SU-DHL-6 (cell line): Measurements from ENCODE around the gene NTM.

Experiments
- H2AFZ ChIP-seq: fragments of 200-600 bp; sonication (generic); 2 replicates; pipeline ENCODE4 v1.6.1; 2014; ENCODE audit warnings: low read depth, mild to moderate bottlenecking, moderate library complexity, mixed read lengths, antibody characterized with exemption, low read length; ENCODE audit not compliant: severe bottlenecking
- H3F3A ChIP-seq: fragments of 200-600 bp; shearing (Covaris generic); 2 replicates; pipeline ENCODE4 v1.6.0; 2016; ENCODE audit warnings: antibody characterized with exemption, mild to moderate bottlenecking; ENCODE audit not compliant: insufficient read depth
- H3K27ac ChIP-seq: fragments of 200-600 bp; sonication (generic); 2 replicates; pipeline ENCODE4 v1.5.1; 2016; ENCODE audit warnings: low read depth, mild to moderate bottlenecking, low read length, moderate library complexity, mixed read lengths
- H3K27me3 ChIP-seq: fragments of 200-600 bp; sonication (generic), shearing (Covaris generic); 2 replicates; pipeline ENCODE4 v1.6.0; 2014; ENCODE audit warnings: mild to moderate bottlenecking, low read length
- H3K36me3 ChIP-seq: fragments of 200-600 bp; sonication (generic); 2 replicates; pipeline ENCODE4 v1.6.1; 2014; ENCODE audit warnings: mild to moderate bottlenecking, low read length, mixed read lengths
- H3K4me2 ChIP-seq: fragments of 300-600, 200-600 bp; shearing (Covaris generic), sonication (generic); 2 replicates; pipeline ENCODE4 v1.6.0; 2014; ENCODE audit warnings: low read length, low read depth, mild to moderate bottlenecking; ENCODE audit not compliant: poor library complexity, severe bottlenecking
- H3K4me3 ChIP-seq: fragments of 200-600 bp; sonication (generic); 2 replicates; pipeline ENCODE4 v1.5.1; 2014; ENCODE audit warnings: antibody characterized with exemption, low read length, mild to moderate bottlenecking, mixed read lengths; ENCODE audit not compliant: insufficient read depth, poor library complexity, severe bottlenecking
- H3K79me2 ChIP-seq: fragments of 200-600 bp; sonication (generic); 2 replicates; pipeline ENCODE4 v1.6.1; 2014; ENCODE audit warnings: mild to moderate bottlenecking, low read length, moderate library complexity; ENCODE audit not compliant: insufficient read depth
- H3K9ac ChIP-seq: fragments of 200-600 bp; sonication (generic); 2 replicates; pipeline ENCODE4 v1.7.0; 2014; ENCODE audit warnings: mild to moderate bottlenecking, low read length
- H3K9me2 ChIP-seq: fragments of 200-600 bp; sonication (generic); replicated peaks from 2 replicates; pipeline ENCODE4 v1.6.1; 2014; ENCODE audit warnings: low read length; ENCODE audit not compliant: insufficient read depth
- H3K9me3 ChIP-seq: fragments of 200-600 bp; sonication (generic); 2 replicates; pipeline ENCODE4 v1.6.1; 2014; ENCODE audit warnings: low read length, mixed read lengths; ENCODE audit not compliant: insufficient read depth
- H4K20me1 ChIP-seq: fragments of 200-600 bp; sonication (generic); 2 replicates; pipeline ENCODE4 v1.6.1; 2014; ENCODE audit warnings: low read depth, mild to moderate bottlenecking, antibody characterized with exemption, low read length, moderate library complexity, mixed read lengths
- EZH2phosphoT487 ChIP-seq: fragments of 200-600 bp; sonication (generic), shearing (Covaris generic); conservative IDR thresholded peaks from 2 replicates; pipeline ENCODE4 v1.6.1; 2018; ENCODE audit warnings: mild to moderate bottlenecking, antibody characterized with exemption, low read length, moderate library complexity, mixed read lengths
- TF ChIP-seq, protein P1 (sequence below): fragments of 200-600 bp; sonication (generic); IDR thresholded peaks from one replicate; pipeline ENCODE4 v1.5.1; 2017; ENCODE audit warnings: antibody characterized with exemption, mild to moderate bottlenecking, low read length, moderate library complexity; ENCODE audit not compliant: insufficient read depth, poor library complexity, severe bottlenecking

Gene NTM

DNA sequence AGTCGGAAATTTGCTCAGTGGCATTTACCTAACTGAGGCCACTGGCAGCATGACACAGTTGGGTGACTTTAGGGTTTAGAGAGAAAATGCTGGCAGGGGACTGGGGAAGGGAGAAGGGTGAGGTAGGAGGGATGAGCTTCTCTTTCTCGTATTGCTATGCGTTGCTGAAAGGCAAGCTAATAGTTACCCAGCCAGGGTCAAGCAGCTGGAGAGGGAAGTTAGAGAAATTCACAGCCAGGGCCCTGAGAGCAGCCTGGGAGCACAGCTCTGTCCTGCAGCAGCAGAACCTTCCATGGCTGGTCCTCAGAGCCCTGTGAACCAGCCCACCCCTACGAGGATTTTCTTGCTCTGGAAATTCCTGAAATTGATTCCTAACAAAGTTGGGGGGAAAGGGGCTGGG is 679.6 kb downstream of the NTM start:
- Histone ChIP-seq H3K9me3 (no peaks in the 10 kb centered on the region), H4K20me1 (no peaks in the 10 kb centered on the region), H3K27ac (no peak overlapping the region), H3F3A (no peaks in the 10 kb centered on the region), H3K27me3 (no peaks in the 10 kb centered on the region), H3K9ac (no peak overlapping the region), H3K9me2 (no peaks in the 10 kb centered on the region), H3K4me3 (no peak overlapping the region), H3K36me3 (no peaks in the 10 kb centered on the region), H3K79me2 (no peaks in the 10 kb centered on the region), H2AFZ (no peak overlapping the region), H3K4me2 (no peak overlapping the region)
- TF ChIP-seq, protein P1, sequence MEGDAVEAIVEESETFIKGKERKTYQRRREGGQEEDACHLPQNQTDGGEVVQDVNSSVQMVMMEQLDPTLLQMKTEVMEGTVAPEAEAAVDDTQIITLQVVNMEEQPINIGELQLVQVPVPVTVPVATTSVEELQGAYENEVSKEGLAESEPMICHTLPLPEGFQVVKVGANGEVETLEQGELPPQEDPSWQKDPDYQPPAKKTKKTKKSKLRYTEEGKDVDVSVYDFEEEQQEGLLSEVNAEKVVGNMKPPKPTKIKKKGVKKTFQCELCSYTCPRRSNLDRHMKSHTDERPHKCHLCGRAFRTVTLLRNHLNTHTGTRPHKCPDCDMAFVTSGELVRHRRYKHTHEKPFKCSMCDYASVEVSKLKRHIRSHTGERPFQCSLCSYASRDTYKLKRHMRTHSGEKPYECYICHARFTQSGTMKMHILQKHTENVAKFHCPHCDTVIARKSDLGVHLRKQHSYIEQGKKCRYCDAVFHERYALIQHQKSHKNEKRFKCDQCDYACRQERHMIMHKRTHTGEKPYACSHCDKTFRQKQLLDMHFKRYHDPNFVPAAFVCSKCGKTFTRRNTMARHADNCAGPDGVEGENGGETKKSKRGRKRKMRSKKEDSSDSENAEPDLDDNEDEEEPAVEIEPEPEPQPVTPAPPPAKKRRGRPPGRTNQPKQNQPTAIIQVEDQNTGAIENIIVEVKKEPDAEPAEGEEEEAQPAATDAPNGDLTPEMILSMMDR: no peak
- TF ChIP-seq EZH2phosphoT487: no peak

DNA sequence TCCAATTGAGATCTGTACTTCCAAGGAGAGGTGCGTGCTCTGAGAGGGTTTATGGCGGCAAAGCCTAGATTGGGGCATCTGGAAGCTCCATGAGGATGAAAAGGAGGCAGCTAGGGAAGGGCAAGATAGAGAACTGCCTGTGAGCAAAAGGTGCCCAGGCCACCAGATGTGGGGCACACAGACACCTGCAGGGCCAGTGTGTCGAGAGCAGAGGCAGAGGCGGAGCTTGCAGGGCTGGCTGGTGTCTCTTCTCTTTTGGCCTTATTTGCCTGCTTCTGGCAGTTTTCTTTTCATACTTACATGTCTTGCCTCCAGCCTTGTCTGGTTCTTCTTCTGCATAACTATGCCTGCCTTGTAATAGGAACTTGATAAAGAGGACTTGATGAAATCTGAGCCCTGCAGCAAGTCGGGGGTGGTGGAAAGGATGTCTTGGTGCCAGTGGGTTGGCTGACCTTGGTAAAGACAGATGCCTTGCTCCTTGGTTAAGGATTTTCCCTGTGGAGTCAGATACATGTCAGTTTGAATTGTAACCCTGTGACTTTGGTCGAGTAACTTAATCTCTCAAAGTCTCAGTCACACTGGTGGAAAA is 680.3 kb downstream of the NTM start:
- Histone ChIP-seq H2AFZ (no peak overlapping the region), H3K27ac (no peak overlapping the region), H3K9me3 (no peaks in the 10 kb centered on the region), H4K20me1 (no peaks in the 10 kb centered on the region), H3K36me3 (no peaks in the 10 kb centered on the region), H3K9ac (no peak overlapping the region), H3K4me2 (no peak overlapping the region), H3F3A (no peaks in the 10 kb centered on the region), H3K4me3 (no peak overlapping the region), H3K27me3 (no peaks in the 10 kb centered on the region), H3K79me2 (no peaks in the 10 kb centered on the region), H3K9me2 (no peaks in the 10 kb centered on the region)
- TF ChIP-seq EZH2phosphoT487: no peak
- TF ChIP-seq, protein P1: no peak

DNA sequence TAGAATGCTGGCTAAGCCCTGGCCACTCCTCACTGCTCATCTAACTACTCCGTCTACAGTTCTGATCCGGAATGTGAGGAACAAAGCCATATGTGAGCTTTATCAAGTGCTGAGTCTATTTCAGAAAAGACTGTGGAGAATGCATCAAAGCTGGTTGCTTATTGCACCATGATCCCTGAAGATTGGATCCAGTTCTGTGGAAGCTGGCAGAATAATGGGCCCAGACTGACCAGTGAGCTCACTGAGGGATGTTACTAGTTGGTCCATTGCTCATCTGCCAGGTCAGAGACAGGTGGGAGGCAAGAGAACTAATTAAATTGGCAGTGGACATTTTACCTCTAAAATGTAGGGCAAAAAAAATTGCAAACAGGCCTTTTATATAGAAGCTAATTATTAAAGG is 681.3 kb downstream of the NTM start:
- no peak overlapping the region for H3K9ac ChIP-seq
- H2AFZ ChIP-seq: no peak overlapping the region
- no peaks in the 10 kb centered on the region for H4K20me1 ChIP-seq
- no peak overlapping the region for H3K27ac ChIP-seq
- H3K79me2 ChIP-seq: no peaks in the 10 kb centered on the region
- no peak overlapping the region for H3K4me2 ChIP-seq
- H3K9me2 ChIP-seq: no peaks in the 10 kb centered on the region
- H3K27me3 ChIP-seq: no peaks in the 10 kb centered on the region
- H3F3A ChIP-seq: no peaks in the 10 kb centered on the region
- TF ChIP-seq, protein P1: no peak
- TF ChIP-seq EZH2phosphoT487: no peak
- H3K36me3 ChIP-seq: no peaks in the 10 kb centered on the region
- H3K9me3 ChIP-seq: no peaks in the 10 kb centered on the region
- no peak overlapping the region for H3K4me3 ChIP-seq
